ENCODE measurements around the gene ATXN2L. TPM values are rescaled to one million over a fixed set of nuclear protein-coding genes. Genes with fewer than 3 reads are reported as not detected.

ATXN2L gene
- polyA plus RNA-seq, 1 of the 3 experiments (the other 2 are of a cell fraction), result 39.2 TPM

DNA sequence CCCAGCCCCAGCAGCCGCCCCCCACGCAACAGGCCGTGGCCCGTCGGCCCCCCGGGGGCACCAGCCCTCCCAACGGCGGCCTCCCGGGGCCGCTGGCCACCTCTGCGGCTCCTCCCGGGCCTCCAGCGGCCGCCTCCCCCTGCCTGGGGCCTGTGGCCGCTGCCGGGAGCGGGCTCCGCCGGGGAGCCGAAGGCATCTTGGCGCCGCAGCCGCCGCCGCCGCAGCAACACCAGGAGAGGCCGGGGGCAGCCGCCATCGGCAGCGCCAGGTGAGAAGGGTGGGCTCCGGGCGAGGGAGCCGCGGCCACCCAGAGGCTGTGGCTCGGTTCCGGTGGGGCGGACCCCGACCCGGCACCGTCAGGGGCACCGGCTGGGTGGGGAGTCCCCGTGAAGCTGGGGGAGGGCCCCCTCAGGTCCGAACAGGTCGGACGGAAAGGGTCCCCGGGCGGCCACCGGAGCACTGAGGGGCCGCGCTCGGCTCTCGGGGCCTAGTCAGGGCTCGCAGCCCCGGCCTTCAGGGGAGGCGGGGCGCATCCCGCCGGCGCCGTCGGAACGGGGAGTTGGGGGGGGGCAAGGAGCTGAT, 583 bp downstream of the ATXN2L start:
- POLR2A ChIA-PET, result interaction anchor here (0.6 to 3.8 kb wide), 12 partner anchors 8 to 531 kb away, joined by 3 to 25 read pairs (median 4); partner anchors contain the start of genes NFATC2IP, SBK1, SH2B1 and SPNS1
- 0% methylated on average over 11 of the region's 62 CpGs for WGBS (ENCODE audit: low lambda C conversion rate)
- CTCF ChIA-PET, result interaction anchor here (0.6 to 2.7 kb wide), 4 partner anchors 23 to 151 kb away, joined by 3 to 12 read pairs (median 5); partner anchors contain the start of gene TUFM
- no peak for TF ChIP-seq POLR2AphosphoS5 (IDR thresholded peaks at IDR 0.05; ENCODE audit: low read depth, low read length)
- no peak for TF ChIP-seq RAD21 (IDR thresholded peaks at IDR 0.05; ENCODE audit: low read length)
- TF ChIP-seq CHD2 (IDR thresholded peaks at IDR 0.05; ENCODE audit: low read length, partially characterized antibody), result no peak
- TF ChIP-seq EP300 (IDR thresholded peaks at IDR 0.05; ENCODE audit: borderline replicate concordance in 1 of 2, low read depth in 1 of 2, low read length in 1 of 2), result no peak
- no peak for TF ChIP-seq EZH2phosphoT487 (IDR thresholded peaks at IDR 0.05; ENCODE audit: borderline replicate concordance, low read depth)
- TF ChIP-seq, protein P1, sequence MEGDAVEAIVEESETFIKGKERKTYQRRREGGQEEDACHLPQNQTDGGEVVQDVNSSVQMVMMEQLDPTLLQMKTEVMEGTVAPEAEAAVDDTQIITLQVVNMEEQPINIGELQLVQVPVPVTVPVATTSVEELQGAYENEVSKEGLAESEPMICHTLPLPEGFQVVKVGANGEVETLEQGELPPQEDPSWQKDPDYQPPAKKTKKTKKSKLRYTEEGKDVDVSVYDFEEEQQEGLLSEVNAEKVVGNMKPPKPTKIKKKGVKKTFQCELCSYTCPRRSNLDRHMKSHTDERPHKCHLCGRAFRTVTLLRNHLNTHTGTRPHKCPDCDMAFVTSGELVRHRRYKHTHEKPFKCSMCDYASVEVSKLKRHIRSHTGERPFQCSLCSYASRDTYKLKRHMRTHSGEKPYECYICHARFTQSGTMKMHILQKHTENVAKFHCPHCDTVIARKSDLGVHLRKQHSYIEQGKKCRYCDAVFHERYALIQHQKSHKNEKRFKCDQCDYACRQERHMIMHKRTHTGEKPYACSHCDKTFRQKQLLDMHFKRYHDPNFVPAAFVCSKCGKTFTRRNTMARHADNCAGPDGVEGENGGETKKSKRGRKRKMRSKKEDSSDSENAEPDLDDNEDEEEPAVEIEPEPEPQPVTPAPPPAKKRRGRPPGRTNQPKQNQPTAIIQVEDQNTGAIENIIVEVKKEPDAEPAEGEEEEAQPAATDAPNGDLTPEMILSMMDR (IDR thresholded peaks at IDR 0.05), result no peak
- no peak for TF ChIP-seq ELF1 (IDR thresholded peaks at IDR 0.05)
- TF ChIP-seq NFIC (IDR thresholded peaks at IDR 0.05; ENCODE audit: borderline replicate concordance), result no peak
- TF ChIP-seq FOXJ3 (CRISPR knock-in tag; IDR thresholded peaks at IDR 0.05), result no peak
- H3F3A ChIP-seq (replicated peaks; ENCODE audit: insufficient read depth), result peaks cover 5% of the 10 kb centered on the region
- H3K9me2 ChIP-seq, result no peaks in the 10 kb centered on the region
- H3K4me2 ChIP-seq, result peak overlapping the region; percentile 85
- peak overlapping the region; percentile 91 to 95 for H3K27ac ChIP-seq (ENCODE audit: low read depth in 2 of 2, low read length in 1 of 2)
- no peaks in the 10 kb centered on the region for H3K9me3 ChIP-seq
- peaks cover 30 to 43% of the 10 kb centered on the region in 2 experiments for H3K36me3 ChIP-seq (replicated peaks in 1 of 2; ENCODE audit: control insufficient read depth in 1 of 2, insufficient read depth in 2 of 2, low read length in 1 of 2)
- H3K4me3 ChIP-seq (ENCODE audit: low read depth in 2 of 2, low read length in 1 of 2), result peak overlapping the region; percentile 81 to 90
- no peaks in the 10 kb centered on the region for H3K27me3 ChIP-seq (ENCODE audit: insufficient read depth)
- peak overlapping the region; percentile 99 for H3K9ac ChIP-seq
- H2AFZ ChIP-seq (ENCODE audit: low read depth), result no peak overlapping the region
- H3K79me2 ChIP-seq (ENCODE audit: insufficient read depth), result peaks cover 71% of the 10 kb centered on the region
- peaks cover 9 to 13% of the 10 kb centered on the region in 2 experiments; a peak in 3 of 4 replicates for H3K4me1 ChIP-seq (ENCODE audit: control insufficient read depth in 1 of 2, insufficient read depth in 2 of 2, low read depth in 1 of 2, low read length in 1 of 2)
- DNase-seq, result no peak
- H4K20me1 ChIP-seq (ENCODE audit: insufficient read depth), result peaks cover 39% of the 10 kb centered on the region

DNA sequence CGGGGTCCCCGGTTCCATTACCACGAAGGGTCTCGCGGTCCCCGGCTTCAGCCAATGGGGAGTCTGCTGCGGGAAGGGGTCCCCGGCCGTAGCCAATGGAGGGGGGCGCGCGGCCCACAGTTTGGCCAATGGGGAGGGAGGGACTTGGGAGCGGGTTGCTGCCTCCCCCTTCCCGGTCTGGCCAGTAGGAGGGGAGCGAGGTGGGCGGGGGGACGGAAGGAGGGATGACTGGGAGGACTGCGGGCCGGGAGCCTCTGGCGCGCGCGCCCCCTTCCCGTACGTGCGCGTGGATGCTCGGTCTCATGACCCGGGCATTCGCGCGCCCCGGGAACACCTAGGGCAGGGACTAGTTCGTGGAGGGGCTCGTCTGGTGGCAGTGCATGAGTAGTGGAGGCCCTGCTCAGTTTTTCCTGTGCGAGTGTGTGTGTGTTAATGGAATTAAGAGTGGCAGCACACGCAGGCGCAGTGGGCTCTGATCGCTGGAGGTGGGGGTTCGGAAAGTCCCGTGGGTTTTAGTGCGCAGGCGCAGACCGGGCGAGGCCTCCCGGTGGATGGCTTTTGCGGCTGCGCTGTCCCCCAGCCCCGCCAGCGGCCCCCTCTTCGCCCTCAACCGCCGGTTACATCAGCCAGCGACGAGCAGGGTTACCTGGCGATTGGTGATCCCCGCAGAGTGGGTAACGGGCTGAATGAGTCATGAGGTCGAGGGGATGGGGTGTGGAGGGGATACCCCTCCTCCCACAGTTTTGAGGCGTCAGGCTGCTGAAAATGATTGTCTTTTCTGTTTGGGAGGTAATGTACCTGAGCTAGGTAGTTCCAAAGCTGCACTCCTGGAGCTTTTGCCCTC, 1.3 kb downstream of the ATXN2L start:
- H3F3A ChIP-seq (replicated peaks; ENCODE audit: insufficient read depth), result peaks cover 10% of the 10 kb centered on the region
- H3K27me3 ChIP-seq (ENCODE audit: insufficient read depth), result no peaks in the 10 kb centered on the region
- H3K79me2 ChIP-seq (ENCODE audit: insufficient read depth), result peaks cover 78% of the 10 kb centered on the region
- ChIA-PET POLR2A (interaction anchor here (0.6 to 3.8 kb wide), 9 partner anchors 11 to 127 kb away, joined by 3 to 25 read pairs (median 4); partner anchors contain the start of genes NFATC2IP, SH2B1 and TUFM), CTCF (interaction anchor here (1.6 to 2.7 kb wide), 2 partner anchors 22 to 121 kb away, joined by 7 to 12 read pairs; partner anchors contain the start of gene TUFM)
- peaks cover 9 to 13% of the 10 kb centered on the region in 2 experiments; a peak in 3 of 4 replicates for H3K4me1 ChIP-seq (ENCODE audit: control insufficient read depth in 1 of 2, insufficient read depth in 2 of 2, low read depth in 1 of 2, low read length in 1 of 2)
- no peaks in the 10 kb centered on the region for H3K9me3 ChIP-seq
- H3K36me3 ChIP-seq (replicated peaks in 1 of 2; ENCODE audit: control insufficient read depth in 1 of 2, insufficient read depth in 2 of 2, low read length in 1 of 2), result peaks cover 31 to 50% of the 10 kb centered on the region in 2 experiments
- peak; percentile 96 for DNase-seq
- peaks cover 44% of the 10 kb centered on the region for H4K20me1 ChIP-seq (ENCODE audit: insufficient read depth)
- peak overlapping the region; percentile 99 for H3K9ac ChIP-seq
- H3K9me2 ChIP-seq, result no peaks in the 10 kb centered on the region
- H3K4me3 ChIP-seq (ENCODE audit: low read depth in 2 of 2, low read length in 1 of 2), result peak overlapping the region; percentile 81 to 90
- H2AFZ ChIP-seq (ENCODE audit: low read depth), result no peak overlapping the region
- 1% methylated on average over 45 of the region's 60 CpGs for WGBS (ENCODE audit: low lambda C conversion rate)
- peak overlapping the region; percentile 91 to 95 for H3K27ac ChIP-seq (ENCODE audit: low read depth in 2 of 2, low read length in 1 of 2)
- peak overlapping the region; percentile 85 for H3K4me2 ChIP-seq
- TF ChIP-seq MXI1 (IDR thresholded peaks at IDR 0.05; ENCODE audit: low read depth, low read length) (peak; percentile 60), POLR2AphosphoS5 (IDR thresholded peaks at IDR 0.05; ENCODE audit: low read depth, low read length) (peak; percentile 62; the same call in 1 of the 2 replicates), TCF12 (IDR thresholded peaks at IDR 0.05) (no peak), TAF1 (IDR thresholded peaks at IDR 0.05; ENCODE audit: borderline replicate concordance, low read depth, low read length) (0 out of 2 replicates have a peak, but pooled peaks have one; percentile 43), GABPA (IDR thresholded peaks at IDR 0.05; ENCODE audit: low read depth) (peak; percentile 54), FOSL2 (IDR thresholded peaks at IDR 0.05; ENCODE audit: borderline replicate concordance, low read depth) (no peak; the same call in 1 of the 2 replicates), FOXM1 (IDR thresholded peaks at IDR 0.05; ENCODE audit: low read depth) (no peak), EZH2phosphoT487 (IDR thresholded peaks at IDR 0.05; ENCODE audit: borderline replicate concordance, low read depth) (no peak), RCOR1 (IDR thresholded peaks at IDR 0.05; ENCODE audit: low read length) (no peak)
- TF ChIP-seq, protein P1 (IDR thresholded peaks at IDR 0.05), result peak; percentile 33; the same call in 1 of the 2 replicates
- TF ChIP-seq, protein P2, sequence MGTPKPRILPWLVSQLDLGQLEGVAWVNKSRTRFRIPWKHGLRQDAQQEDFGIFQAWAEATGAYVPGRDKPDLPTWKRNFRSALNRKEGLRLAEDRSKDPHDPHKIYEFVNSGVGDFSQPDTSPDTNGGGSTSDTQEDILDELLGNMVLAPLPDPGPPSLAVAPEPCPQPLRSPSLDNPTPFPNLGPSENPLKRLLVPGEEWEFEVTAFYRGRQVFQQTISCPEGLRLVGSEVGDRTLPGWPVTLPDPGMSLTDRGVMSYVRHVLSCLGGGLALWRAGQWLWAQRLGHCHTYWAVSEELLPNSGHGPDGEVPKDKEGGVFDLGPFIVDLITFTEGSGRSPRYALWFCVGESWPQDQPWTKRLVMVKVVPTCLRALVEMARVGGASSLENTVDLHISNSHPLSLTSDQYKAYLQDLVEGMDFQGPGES (IDR thresholded peaks at IDR 0.05; ENCODE audit: low read depth, low read length), result peak; percentile 46; the same call in 1 of the 2 replicates
- TF ChIP-seq, protein P3, sequence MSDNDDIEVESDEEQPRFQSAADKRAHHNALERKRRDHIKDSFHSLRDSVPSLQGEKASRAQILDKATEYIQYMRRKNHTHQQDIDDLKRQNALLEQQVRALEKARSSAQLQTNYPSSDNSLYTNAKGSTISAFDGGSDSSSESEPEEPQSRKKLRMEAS (IDR thresholded peaks at IDR 0.05; ENCODE audit: low read depth), result peak; percentile 64; the same call in 1 of the 2 replicates
